Uterine smooth muscle cell (primary cell): Measurements from ENCODE around the gene NTNG2. TPM values are rescaled to one million over a fixed set of nuclear protein-coding genes. Genes with fewer than 3 reads are reported as not detected.

Source experiments
- total RNA-seq: library from RNA; depleted of rRNA; stranded (reverse); fragments of >200 nt; gene quantifications from 2 replicates; pipeline ENCODE4 v1.2.3, GENCODE V29; 2014

NTNG2 gene
- 3.5 and 6.1 TPM in 2 replicates for total RNA-seq

GRCh38 chr9:132161743-132162184 is at the start of gene NTNG2:
TSS of gene NTNG2 (plus strand) at chr9:132162058. CDS start at chr9:132166832, 4,774 bp downstream.

Other genes with a start within 250 kb of the NTNG2 start
- 12.1 and 23.7 TPM in 2 replicates for gene MED27, start 82.2 kb upstream of the NTNG2 start, total RNA-seq
- gene SETX, start 192.9 kb downstream of the NTNG2 start, total RNA-seq = 78.5 and 122 TPM in 2 replicates
- 13.1 and 14.6 TPM in 2 replicates for gene TTF1, start 244.8 kb downstream of the NTNG2 start, total RNA-seq
- gene CFAP77, start 248.2 kb downstream of the NTNG2 start, total RNA-seq = 0.12 TPM in 1 of 2 replicates, not detected in the other